A673 (cell line): ENCODE measurements around the gene KIF17. TPM values are rescaled to one million over a fixed set of nuclear protein-coding genes. Genes with fewer than 3 reads are reported as not detected.

ENCODE experiments used
- BruUV-seq: library from RNA; stranded (reverse); fragments of 400-500 nt; replicated peaks from 2 replicates; lab custom pipeline; 2021; lab: Mats Ljungman, UMichigan
- CTCF ChIA-PET: fragments of 300-600 bp; sonication (Branson Sonifier 250); formaldehyde crosslinking; loops from one replicate; lab custom pipeline; 2022; ENCODE audit warnings: antibody characterized with exemption; lab: Charles Lee
- POLR2A ChIA-PET: fragments of 300-600 bp; sonication (Branson Sonifier 250); formaldehyde crosslinking; loops from one replicate; lab custom pipeline; 2022; ENCODE audit warnings: antibody characterized with exemption; ENCODE audit not compliant: low non-redundant PET; lab: Charles Lee
- DNase-seq: peaks from one replicate; pipeline ENCODE4 v3.0.0-alpha.2; 2015; ENCODE audit warnings: low spot score
- H3K27ac ChIP-seq: fragments of 200-600 bp; sonication (generic); 2 replicates; pipeline ENCODE4 v1.5.1; 2016; ENCODE audit warnings: mixed run types, low read depth, mild to moderate bottlenecking, mixed read lengths, antibody characterized with exemption, low read length; ENCODE audit not compliant: poor library complexity, severe bottlenecking
- H3K27me3 ChIP-seq: fragments of 200-600 bp; sonication (generic); replicated peaks from 2 replicates; pipeline ENCODE4 v1.6.1; 2017; ENCODE audit warnings: mixed run types, low read depth, mild to moderate bottlenecking, mixed read lengths, antibody characterized with exemption, low read length; ENCODE audit not compliant: insufficient read depth, poor library complexity
- H3K36me3 ChIP-seq: fragments of 200-600 bp; sonication (generic); 2 replicates; pipeline ENCODE4 v1.6.1; 2016; ENCODE audit warnings: mixed run types, mild to moderate bottlenecking, mixed read lengths, antibody characterized with exemption, low read length; ENCODE audit not compliant: insufficient read depth, poor library complexity, severe bottlenecking
- H3K4me1 ChIP-seq: fragments of 200-600 bp; sonication (generic); 2 replicates; pipeline ENCODE4 v1.6.1; 2017; ENCODE audit warnings: mixed run types, mild to moderate bottlenecking, mixed read lengths, antibody characterized with exemption, low read length; ENCODE audit not compliant: insufficient read depth, poor library complexity, severe bottlenecking
- H3K4me3 ChIP-seq: fragments of 200-600 bp; sonication (generic); 2 replicates; pipeline ENCODE4 v1.5.1; 2016; ENCODE audit warnings: low read depth, mixed run types, mild to moderate bottlenecking, mixed read lengths, low read length; ENCODE audit not compliant: poor library complexity, severe bottlenecking
- H3K9me3 ChIP-seq: fragments of 200-600 bp; sonication (generic); 2 replicates; pipeline ENCODE4 v1.6.1; 2016; ENCODE audit warnings: mixed run types, low read depth, mild to moderate bottlenecking, mixed read lengths, antibody characterized with exemption, low read length; ENCODE audit not compliant: poor library complexity, severe bottlenecking
- CTCF ChIP-seq: fragments of 300-800, 200-600 bp; sonication (generic); conservative IDR thresholded peaks from 2 replicates; pipeline ENCODE4 v1.5.1; 2017; ENCODE audit warnings: low read depth, mild to moderate bottlenecking, antibody characterized with exemption, low read length, moderate library complexity, mixed read lengths
- EZH2 ChIP-seq: fragments of 200-600 bp; sonication (generic); IDR thresholded peaks from 2 replicates; pipeline ENCODE4 v1.6.1; 2017; ENCODE audit warnings: borderline replicate concordance, low read depth, mild to moderate bottlenecking, mixed read lengths, antibody characterized with exemption, low read length; ENCODE audit not compliant: poor library complexity, severe bottlenecking
- intact Hi-C: fragments of 100-400 bp; cut with micrococcal nuclease; formaldehyde crosslinking; loops from one replicate; pipeline ENCODE4 v1.10.0; 2022; ENCODE audit not compliant: unreplicated experiment
- total RNA-seq: library from RNA; stranded (reverse); gene quantifications from 2 replicates; pipeline ENCODE4 v1.2.3, GENCODE V29; 2021

The KIF17 gene
- total RNA-seq, 1 experiment from 2014 or later, result 0.71 TPM

GRCh38 chr1:20640183-20640597 is 77.6 kb downstream of the KIF17 start:
- peak; percentile 65 for DNase-seq
- H3K27ac ChIP-seq, result no peak overlapping the region
- no peaks in the 10 kb centered on the region for H3K4me1 ChIP-seq
- H3K4me3 ChIP-seq, result no peak overlapping the region
- TF ChIP-seq EZH2, result no peak
- peak; percentile 85 for TF ChIP-seq CTCF
- H3K9me3 ChIP-seq, result no peaks in the 10 kb centered on the region
- CTCF ChIA-PET, result no interaction called here
- H3K36me3 ChIP-seq, result no peaks in the 10 kb centered on the region
- intact Hi-C loops, result loop anchor here (1.0 kb wide), 1 partner anchor 118 kb away; no protein-coding TSS in a partner anchor
- no TSS peak for BruUV-seq
- H3K27me3 ChIP-seq, result no peaks in the 10 kb centered on the region
- POLR2A ChIA-PET, result no interaction called here

GRCh38 chr1:20636785-20637347 is 80.9 kb downstream of the KIF17 start:
- Histone ChIP-seq H3K27ac (no peak overlapping the region), H3K4me3 (no peak overlapping the region), H3K9me3 (no peaks in the 10 kb centered on the region), H3K36me3 (no peaks in the 10 kb centered on the region), H3K27me3 (no peaks in the 10 kb centered on the region), H3K4me1 (no peaks in the 10 kb centered on the region)
- intact Hi-C loops, result no loop called here
- BruUV-seq, result no TSS peak
- POLR2A ChIA-PET, result no interaction called here
- no peak for DNase-seq
- TF ChIP-seq EZH2 (no peak), CTCF (no peak)
- CTCF ChIA-PET, result no interaction called here

GRCh38 chr1:20634594-20635084 is 83.2 kb downstream of the KIF17 start:
- Histone ChIP-seq H3K36me3 (no peaks in the 10 kb centered on the region), H3K27me3 (no peaks in the 10 kb centered on the region), H3K4me1 (no peaks in the 10 kb centered on the region), H3K4me3 (peak overlapping the region; percentile 84), H3K27ac (peak overlapping the region; percentile 55), H3K9me3 (no peaks in the 10 kb centered on the region)
- CTCF ChIA-PET, result interaction anchor here (1.4 to 2.7 kb wide), 2 partner anchors 26 to 59 kb away, joined by 4 to 26 read pairs; partner anchors contain the start of gene DDOST
- intact Hi-C loops, result loop anchor here (1.0 kb wide), 1 partner anchor 59 kb away; no protein-coding TSS in a partner anchor
- BruUV-seq, result no TSS peak
- no peak for TF ChIP-seq EZH2
- TF ChIP-seq CTCF, result no peak
- POLR2A ChIA-PET, result no interaction called here
- DNase-seq, result peak; percentile 77
